Panc1 (cell line): ENCODE measurements around the gene ENPEP. TPM values are rescaled to one million over a fixed set of nuclear protein-coding genes. Genes with fewer than 3 reads are reported as not detected.
A peak's percentile ranks its signal among the peaks of the same experiment; 100 is the strongest.
"Not testable (repeated sequence)": the region's sequence is repeated elsewhere in the genome, so short reads cannot be mapped to it uniquely, and the experiment has no call there.

Source experiments
- ATAC-seq: fragments of 200-7000 bp; cut with Tn5 transposase; 2 replicates; pipeline ENCODE4 v1.9.1; 2020; ENCODE audit warnings: mild to moderate bottlenecking, moderate library complexity
- BruUV-seq: library from RNA; stranded (reverse); fragments of 400-500 nt; replicated peaks from 2 replicates; lab custom pipeline; 2021; lab: Mats Ljungman, UMichigan
- CTCF ChIA-PET: fragments of 300-600 bp; sonication (Branson Sonifier 250); formaldehyde crosslinking; loops from one replicate; lab custom pipeline; 2022; ENCODE audit warnings: antibody characterized with exemption; lab: Charles Lee
- POLR2A ChIA-PET: fragments of 300-600 bp; sonication (Branson Sonifier 250); formaldehyde crosslinking; loops from one replicate; lab custom pipeline; 2022; ENCODE audit warnings: antibody characterized with exemption; lab: Charles Lee
- DNase-seq: peaks from one replicate; pipeline ENCODE4 v3.0.0-alpha.2; 2010; ENCODE audit warnings: low read depth, low spot score
- H3K27ac ChIP-seq: 2 replicates; pipeline ENCODE4 v1.5.1; 2011; ENCODE audit warnings: mild to moderate bottlenecking, low read length, inconsistent platforms
- H3K27me3 ChIP-seq: fragments of 200-500 bp; sonication (Bioruptor generic); 2 replicates; pipeline ENCODE4 v1.6.0; 2014; ENCODE audit warnings: low read length, inconsistent platforms; ENCODE audit not compliant: control insufficient read depth, insufficient read depth
- H3K36me3 ChIP-seq: fragments of 200-500 bp; sonication (Bioruptor generic); 2 replicates; pipeline ENCODE4 v1.5.1; 2014; ENCODE audit warnings: inconsistent platforms, mild to moderate bottlenecking, low read length, moderate library complexity; ENCODE audit not compliant: control insufficient read depth, insufficient read depth
- H3K4me1 ChIP-seq: 2 replicates; pipeline ENCODE4 v1.5.1; 2011; ENCODE audit warnings: inconsistent platforms, mild to moderate bottlenecking, low read length, moderate library complexity; ENCODE audit not compliant: control insufficient read depth, insufficient read depth
- H3K4me3 ChIP-seq, 2 experiments: 2 replicates each; pipeline ENCODE4 v1.5.1; 2011 to 2012; ENCODE audit warnings: low read depth in 2 of 2, low read length in 2 of 2, mild to moderate bottlenecking in 2 of 2, inconsistent platforms in 1 of 2, moderate library complexity in 1 of 2
- H3K9me3 ChIP-seq: fragments of 200-500 bp; sonication (Bioruptor generic); 2 replicates; pipeline ENCODE4 v1.5.1; 2014; ENCODE audit warnings: low read depth, mild to moderate bottlenecking, inconsistent platforms, low read length, moderate library complexity; ENCODE audit not compliant: control insufficient read depth, insufficient read depth
- POLR2AphosphoS5 ChIP-seq: IDR thresholded peaks from 2 replicates; pipeline ENCODE4 v1.6.1; 2012; ENCODE audit warnings: mild to moderate bottlenecking, low read depth, low read length, moderate library complexity
- SIN3A ChIP-seq: IDR thresholded peaks from 2 replicates; pipeline ENCODE4 v1.6.1; 2012; ENCODE audit warnings: low read depth, mild to moderate bottlenecking, low read length, moderate library complexity, borderline replicate concordance; ENCODE audit not compliant: insufficient read depth
- TCF7L2 ChIP-seq: IDR thresholded peaks from 2 replicates; pipeline ENCODE4 v1.6.1; 2011; ENCODE audit warnings: mild to moderate bottlenecking, low read depth, low read length, inconsistent platforms
- in situ Hi-C: cut with HindIII; loops from 2 replicates; pipeline ENCODE4 v1.10.0; 2016; ENCODE audit warnings: low sequenced_read_pairs, low pct_unique_long_range_greater_than_20kb
- intact Hi-C: fragments of 100-400 bp; cut with micrococcal nuclease; formaldehyde crosslinking; loops from one replicate; pipeline ENCODE4 v1.10.0; 2022; ENCODE audit not compliant: unreplicated experiment
- total RNA-seq: library from RNA; stranded (reverse); gene quantifications from one replicate; pipeline ENCODE4 v1.2.1, GENCODE V29; 2021; ENCODE audit not compliant: unreplicated experiment
- TF ChIP-seq, protein P1 (sequence below): fragments of 450-650 bp; IDR thresholded peaks from 2 replicates; pipeline ENCODE4 v1.5.1; 2017; ENCODE audit warnings: mild to moderate bottlenecking
- TF ChIP-seq, protein P2 (sequence below), 2 experiments: IDR thresholded peaks; 2 replicates each; pipeline ENCODE4 v1.6.1; 2011 to 2012; ENCODE audit warnings: low read depth in 2 of 2, control low read depth in 1 of 2, low read length in 1 of 2, mild to moderate bottlenecking in 1 of 2, moderate library complexity in 1 of 2; ENCODE audit not compliant: insufficient read depth in 1 of 2

Gene ENPEP
- total RNA-seq, 1 experiment from 2014 or later, result not detected

DNA sequence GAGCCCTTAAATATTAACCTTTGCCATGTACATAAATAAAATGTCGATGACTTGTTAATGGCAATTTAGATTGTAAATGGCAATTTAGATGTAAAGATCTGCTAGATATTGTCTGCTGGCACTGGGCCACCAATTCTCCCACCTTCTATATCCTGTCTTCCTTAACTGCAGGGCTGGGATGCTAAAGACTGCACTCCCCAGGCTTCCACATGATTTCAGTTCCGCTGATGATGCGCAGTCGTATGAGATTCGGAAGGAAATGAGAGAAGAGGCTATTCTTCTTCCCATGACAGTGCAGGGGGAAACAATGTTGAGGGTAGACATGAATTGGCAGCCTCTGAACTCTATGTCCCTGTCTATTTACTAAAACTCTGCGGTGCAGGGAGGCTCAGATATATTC lies 91.3 kb downstream of the ENPEP start:
- no TSS peak for BruUV-seq
- H3K4me1 ChIP-seq, result no peaks in the 10 kb centered on the region
- no peaks in the 10 kb centered on the region for H3K36me3 ChIP-seq
- no peaks in the 10 kb centered on the region for H3K9me3 ChIP-seq
- ATAC-seq (no peak), DNase-seq (no peak)
- CTCF ChIA-PET, result no interaction called here
- intact Hi-C loops, result no loop called here
- TF ChIP-seq, protein P1, sequence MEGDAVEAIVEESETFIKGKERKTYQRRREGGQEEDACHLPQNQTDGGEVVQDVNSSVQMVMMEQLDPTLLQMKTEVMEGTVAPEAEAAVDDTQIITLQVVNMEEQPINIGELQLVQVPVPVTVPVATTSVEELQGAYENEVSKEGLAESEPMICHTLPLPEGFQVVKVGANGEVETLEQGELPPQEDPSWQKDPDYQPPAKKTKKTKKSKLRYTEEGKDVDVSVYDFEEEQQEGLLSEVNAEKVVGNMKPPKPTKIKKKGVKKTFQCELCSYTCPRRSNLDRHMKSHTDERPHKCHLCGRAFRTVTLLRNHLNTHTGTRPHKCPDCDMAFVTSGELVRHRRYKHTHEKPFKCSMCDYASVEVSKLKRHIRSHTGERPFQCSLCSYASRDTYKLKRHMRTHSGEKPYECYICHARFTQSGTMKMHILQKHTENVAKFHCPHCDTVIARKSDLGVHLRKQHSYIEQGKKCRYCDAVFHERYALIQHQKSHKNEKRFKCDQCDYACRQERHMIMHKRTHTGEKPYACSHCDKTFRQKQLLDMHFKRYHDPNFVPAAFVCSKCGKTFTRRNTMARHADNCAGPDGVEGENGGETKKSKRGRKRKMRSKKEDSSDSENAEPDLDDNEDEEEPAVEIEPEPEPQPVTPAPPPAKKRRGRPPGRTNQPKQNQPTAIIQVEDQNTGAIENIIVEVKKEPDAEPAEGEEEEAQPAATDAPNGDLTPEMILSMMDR, result no peak
- no peak for TF ChIP-seq SIN3A
- no peak for TF ChIP-seq TCF7L2
- TF ChIP-seq POLR2AphosphoS5, result no peak
- TF ChIP-seq, protein P2, sequence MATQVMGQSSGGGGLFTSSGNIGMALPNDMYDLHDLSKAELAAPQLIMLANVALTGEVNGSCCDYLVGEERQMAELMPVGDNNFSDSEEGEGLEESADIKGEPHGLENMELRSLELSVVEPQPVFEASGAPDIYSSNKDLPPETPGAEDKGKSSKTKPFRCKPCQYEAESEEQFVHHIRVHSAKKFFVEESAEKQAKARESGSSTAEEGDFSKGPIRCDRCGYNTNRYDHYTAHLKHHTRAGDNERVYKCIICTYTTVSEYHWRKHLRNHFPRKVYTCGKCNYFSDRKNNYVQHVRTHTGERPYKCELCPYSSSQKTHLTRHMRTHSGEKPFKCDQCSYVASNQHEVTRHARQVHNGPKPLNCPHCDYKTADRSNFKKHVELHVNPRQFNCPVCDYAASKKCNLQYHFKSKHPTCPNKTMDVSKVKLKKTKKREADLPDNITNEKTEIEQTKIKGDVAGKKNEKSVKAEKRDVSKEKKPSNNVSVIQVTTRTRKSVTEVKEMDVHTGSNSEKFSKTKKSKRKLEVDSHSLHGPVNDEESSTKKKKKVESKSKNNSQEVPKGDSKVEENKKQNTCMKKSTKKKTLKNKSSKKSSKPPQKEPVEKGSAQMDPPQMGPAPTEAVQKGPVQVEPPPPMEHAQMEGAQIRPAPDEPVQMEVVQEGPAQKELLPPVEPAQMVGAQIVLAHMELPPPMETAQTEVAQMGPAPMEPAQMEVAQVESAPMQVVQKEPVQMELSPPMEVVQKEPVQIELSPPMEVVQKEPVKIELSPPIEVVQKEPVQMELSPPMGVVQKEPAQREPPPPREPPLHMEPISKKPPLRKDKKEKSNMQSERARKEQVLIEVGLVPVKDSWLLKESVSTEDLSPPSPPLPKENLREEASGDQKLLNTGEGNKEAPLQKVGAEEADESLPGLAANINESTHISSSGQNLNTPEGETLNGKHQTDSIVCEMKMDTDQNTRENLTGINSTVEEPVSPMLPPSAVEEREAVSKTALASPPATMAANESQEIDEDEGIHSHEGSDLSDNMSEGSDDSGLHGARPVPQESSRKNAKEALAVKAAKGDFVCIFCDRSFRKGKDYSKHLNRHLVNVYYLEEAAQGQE (IDR thresholded peaks at IDR 0.05; ENCODE audit: insufficient read depth in 1 of 2, low read depth in 2 of 2, low read length in 1 of 2), result no peak
- POLR2A ChIA-PET, result no interaction called here
- no peaks in the 10 kb centered on the region for H3K27me3 ChIP-seq
- no peak overlapping the region for H3K27ac ChIP-seq
- in situ Hi-C loops, result no loop called here
- no peak overlapping the region for H3K4me3 ChIP-seq

DNA sequence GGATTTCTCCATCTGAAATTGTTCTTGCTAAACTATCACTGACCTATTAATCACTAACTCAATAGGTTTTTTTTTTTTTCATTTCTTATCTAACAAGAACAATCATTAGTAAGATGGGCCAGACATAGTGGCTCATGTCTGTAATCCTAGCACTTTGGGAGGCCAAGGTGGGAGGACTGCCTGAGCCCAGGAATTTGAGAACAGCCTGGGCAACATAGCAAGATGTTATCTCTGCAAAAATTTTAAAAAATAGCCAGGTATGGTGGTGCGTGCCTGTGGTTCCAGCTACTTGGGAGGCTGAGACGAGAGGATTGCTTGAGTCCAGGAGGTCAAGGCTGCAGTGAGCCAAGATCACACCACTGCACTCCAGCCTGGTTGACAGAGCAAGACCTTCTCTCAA lies 100.7 kb downstream of the ENPEP start:
- H3K27me3 ChIP-seq, intact Hi-C loops, H3K27ac ChIP-seq, H3K36me3 ChIP-seq, ATAC-seq, H3K4me3 ChIP-seq, DNase-seq, H3K9me3 ChIP-seq, H3K4me1 ChIP-seq, CTCF ChIA-PET, in situ Hi-C loops, BruUV-seq, POLR2A ChIA-PET: not testable (repeated sequence)

DNA sequence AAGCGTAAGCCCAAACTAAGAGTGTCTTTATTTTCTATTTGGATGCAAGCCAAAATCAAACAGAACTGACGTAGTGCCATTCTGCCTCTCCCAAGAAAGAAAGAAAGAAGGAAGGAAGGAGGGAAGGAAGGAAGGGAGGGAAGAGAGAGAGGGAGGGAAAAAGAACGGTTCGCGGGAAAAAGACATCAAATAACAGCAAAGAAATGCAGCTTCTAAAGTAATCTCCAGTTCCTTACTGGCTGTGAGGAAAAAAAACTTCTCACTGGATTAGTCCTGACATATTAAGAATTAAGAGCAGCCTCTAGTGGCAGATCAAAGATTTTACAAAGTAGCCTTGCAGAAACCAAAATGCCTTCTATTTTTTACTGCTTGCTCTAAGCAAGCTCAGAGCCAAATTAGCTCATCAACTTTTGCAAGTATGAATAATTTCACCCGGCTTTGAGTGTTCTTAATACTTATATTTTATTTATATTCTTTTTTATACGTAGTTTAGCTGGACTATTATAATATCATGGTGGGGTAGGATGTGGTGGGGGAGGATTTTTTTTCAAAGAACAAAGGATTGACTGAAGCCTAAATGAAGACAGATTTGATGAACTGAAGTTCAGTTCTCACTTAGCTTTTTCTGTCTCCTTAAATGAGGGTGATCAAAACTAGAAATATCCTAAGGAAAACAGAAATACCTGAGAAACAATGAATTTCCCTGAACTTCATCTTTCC lies 110.3 kb downstream of the ENPEP start:
- ATAC-seq (peak; percentile 66; the same call in 1 of the 2 replicates), DNase-seq (peak; percentile 12)
- no peak overlapping the region for H3K4me3 ChIP-seq
- in situ Hi-C loops (no loop called here), intact Hi-C loops (no loop called here)
- no peak overlapping the region for H3K27ac ChIP-seq
- H3K9me3 ChIP-seq, result no peaks in the 10 kb centered on the region
- TF ChIP-seq, protein P1, result peak; percentile 63; the same call in 1 of the 2 replicates
- TF ChIP-seq, protein P2 (IDR thresholded peaks at IDR 0.05; ENCODE audit: insufficient read depth in 1 of 2, low read depth in 2 of 2, low read length in 1 of 2), result no peak
- POLR2A ChIA-PET, result no interaction called here
- no TSS peak for BruUV-seq
- H3K27me3 ChIP-seq, result no peaks in the 10 kb centered on the region
- H3K36me3 ChIP-seq, result no peaks in the 10 kb centered on the region
- CTCF ChIA-PET, result no interaction called here
- H3K4me1 ChIP-seq, result no peaks in the 10 kb centered on the region
